ENCODE results near the gene ANKDD1B.

Gene ANKDD1B

GRCh38 chr5:75706016-75706415 is 94.8 kb downstream of the ANKDD1B start:
- no peak for DNase-seq (ENCODE audit: low read depth, low spot score)

GRCh38 chr5:75706775-75707174 is 95.5 kb downstream of the ANKDD1B start:
- DNase-seq (ENCODE audit: low read depth, low spot score): no peak

- DNase-seq (ENCODE audit: low read depth, low spot score): no peak
Measured at GRCh38 chr5:75707911-75708509, 96.8 kb downstream of the ANKDD1B start.

GRCh38 chr5:75710637-75711036 is 99.4 kb downstream of the ANKDD1B start:
- no peak for DNase-seq (ENCODE audit: low read depth, low spot score)

- no peak for DNase-seq (ENCODE audit: low read depth, low spot score)
Measured at GRCh38 chr5:75711151-75711550, 99.9 kb downstream of the ANKDD1B start.

- DNase-seq (ENCODE audit: low read depth, low spot score): no peak
Measured at GRCh38 chr5:75712091-75712490, 100.8 kb downstream of the ANKDD1B start.

GRCh38 chr5:75716715-75717081 is 105.4 kb downstream of the ANKDD1B start:
- no peak for DNase-seq (ENCODE audit: low read depth, low spot score)

GRCh38 chr5:75717082-75717922 is 106.0 kb downstream of the ANKDD1B start, which contains the start of gene POC5:
TSS of gene POC5 (minus strand) at chr5:75717437. CDS start at chr5:75712937, 4,500 bp downstream.
- DNase-seq (ENCODE audit: low read depth, low spot score): peak; percentile 100

- no peak for DNase-seq (ENCODE audit: low read depth, low spot score)
Measured at GRCh38 chr5:75720882-75721281, 109.6 kb downstream of the ANKDD1B start.
